ENCODE results near the gene ALMS1. TPM values are rescaled to one million over a fixed set of nuclear protein-coding genes. Genes with fewer than 3 reads are reported as not detected.
"Not testable (repeated sequence)": the region's sequence is repeated elsewhere in the genome, so short reads cannot be mapped to it uniquely, and the experiment has no call there.

ALMS1 gene
- total RNA-seq, 1 donor from 2014 or later = 21.5 TPM

- Mint-ChIP-seq H3K4me3 (ENCODE audit: unreplicated experiment) (no peak overlapping the region), H3K27me3 (ENCODE audit: unreplicated experiment) (peaks cover 1% of the 10 kb centered on the region), H3K36me3 (ENCODE audit: low read depth, unreplicated experiment) (peaks cover 6% of the 10 kb centered on the region), H3K4me1 (ENCODE audit: unreplicated experiment) (no peaks in the 10 kb centered on the region), H3K9me3 (ENCODE audit: unreplicated experiment) (no peaks in the 10 kb centered on the region), H3K27ac (ENCODE audit: unreplicated experiment) (no peak overlapping the region)
- TF ChIP-seq CTCF (IDR thresholded peaks at IDR 0.05; ENCODE audit: unreplicated experiment) = no peak
- no peak for DNase-seq (ENCODE audit: low spot score)
Measured at GRCh38 chr2:73594251-73594650, 208.6 kb downstream of the ALMS1 start.

GRCh38 chr2:73601780-73602179 is 216.1 kb downstream of the ALMS1 start:
- Mint-ChIP-seq H3K36me3 (ENCODE audit: low read depth, unreplicated experiment) (peaks cover 3% of the 10 kb centered on the region), H3K27ac (ENCODE audit: unreplicated experiment) (peak overlapping the region; percentile 57)

DNA sequence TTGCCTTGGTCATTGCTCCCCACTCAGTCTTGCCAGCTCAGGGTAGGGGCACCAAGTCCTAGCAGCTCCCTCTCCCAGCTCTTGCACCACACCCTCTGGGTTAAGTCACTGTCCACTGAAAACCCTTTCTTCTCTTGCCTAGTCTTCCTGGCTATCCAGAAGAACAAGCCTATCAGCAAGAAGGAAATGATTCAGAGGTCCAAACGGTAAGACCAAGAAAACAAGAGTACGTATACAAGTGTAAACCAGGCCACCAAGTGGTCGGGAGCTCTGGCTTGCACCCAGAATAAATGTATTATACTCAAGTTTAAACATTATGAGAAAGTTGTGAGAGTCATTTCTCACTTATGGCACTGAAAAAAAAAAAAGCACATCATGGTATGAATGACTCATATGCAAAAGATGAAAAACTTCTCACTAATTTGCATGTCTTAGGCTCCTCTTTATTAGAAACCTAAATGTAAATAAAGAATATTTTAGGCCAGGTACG is 217.5 kb downstream of the ALMS1 start:
- H3K27ac Mint-ChIP-seq (ENCODE audit: unreplicated experiment); H3K36me3 Mint-ChIP-seq (ENCODE audit: low read depth, unreplicated experiment); H3K27me3 Mint-ChIP-seq (ENCODE audit: unreplicated experiment); H3K9me3 Mint-ChIP-seq (ENCODE audit: unreplicated experiment); DNase-seq (ENCODE audit: low spot score); H3K4me3 Mint-ChIP-seq (ENCODE audit: unreplicated experiment): not testable (repeated sequence)
- H3K4me1 Mint-ChIP-seq (ENCODE audit: unreplicated experiment) = peaks cover 16% of the 10 kb centered on the region

More at GRCh38 chr2:73601780-73602179, 216.1 kb downstream of the ALMS1 start:
- Mint-ChIP-seq H3K27me3 (ENCODE audit: unreplicated experiment) (peaks cover 7% of the 10 kb centered on the region), H3K9me3 (ENCODE audit: unreplicated experiment) (no peaks in the 10 kb centered on the region), H3K4me3 (ENCODE audit: unreplicated experiment) (no peak overlapping the region), H3K4me1 (ENCODE audit: unreplicated experiment) (peaks cover 16% of the 10 kb centered on the region)
- no peak for TF ChIP-seq CTCF (IDR thresholded peaks at IDR 0.05; ENCODE audit: unreplicated experiment)
- DNase-seq (ENCODE audit: low spot score) = no peak

GRCh38 chr2:73604589-73604988 is 219.0 kb downstream of the ALMS1 start:
- not testable (repeated sequence) for H3K9me3 Mint-ChIP-seq (ENCODE audit: unreplicated experiment); DNase-seq (ENCODE audit: low spot score); H3K36me3 Mint-ChIP-seq (ENCODE audit: low read depth, unreplicated experiment); H3K4me3 Mint-ChIP-seq (ENCODE audit: unreplicated experiment); H3K27me3 Mint-ChIP-seq (ENCODE audit: unreplicated experiment)
- Mint-ChIP-seq H3K4me1 (ENCODE audit: unreplicated experiment) (peaks cover 16% of the 10 kb centered on the region), H3K27ac (ENCODE audit: unreplicated experiment) (peak overlapping the region; percentile 44)

- Mint-ChIP-seq H3K27me3 (ENCODE audit: unreplicated experiment) (peaks cover 3% of the 10 kb centered on the region), H3K9me3 (ENCODE audit: unreplicated experiment) (no peaks in the 10 kb centered on the region), H3K36me3 (ENCODE audit: low read depth, unreplicated experiment) (no peaks in the 10 kb centered on the region), H3K4me1 (ENCODE audit: unreplicated experiment) (no peaks in the 10 kb centered on the region), H3K27ac (ENCODE audit: unreplicated experiment) (no peak overlapping the region), H3K4me3 (ENCODE audit: unreplicated experiment) (no peak overlapping the region)
- TF ChIP-seq CTCF (IDR thresholded peaks at IDR 0.05; ENCODE audit: unreplicated experiment) = no peak
- no peak for DNase-seq (ENCODE audit: low spot score)
Measured at GRCh38 chr2:73610111-73610510, 224.5 kb downstream of the ALMS1 start.

- H3K4me3 Mint-ChIP-seq (ENCODE audit: unreplicated experiment) = no peak overlapping the region
- no peaks in the 10 kb centered on the region for H3K36me3 Mint-ChIP-seq (ENCODE audit: low read depth, unreplicated experiment)
- TF ChIP-seq CTCF (IDR thresholded peaks at IDR 0.05; ENCODE audit: unreplicated experiment) = no peak
- no peak overlapping the region for H3K27ac Mint-ChIP-seq (ENCODE audit: unreplicated experiment)
- no peaks in the 10 kb centered on the region for H3K9me3 Mint-ChIP-seq (ENCODE audit: unreplicated experiment)
- DNase-seq (ENCODE audit: low spot score) = no peak
- H3K4me1 Mint-ChIP-seq (ENCODE audit: unreplicated experiment) = no peaks in the 10 kb centered on the region
- H3K27me3 Mint-ChIP-seq (ENCODE audit: unreplicated experiment) = peaks cover 3% of the 10 kb centered on the region
Measured at GRCh38 chr2:73611193-73611592, 225.6 kb downstream of the ALMS1 start.

Measured in endothelial cell (in vitro differentiated cells).